LHCN-M2 (cell line): Measurements from ENCODE around the gene RPS3. TPM values are rescaled to one million over a fixed set of nuclear protein-coding genes. Genes with fewer than 3 reads are reported as not detected.

Source experiments
- DNase-seq: peaks from one replicate; pipeline ENCODE4 v3.0.0-alpha.2; 2012; ENCODE audit warnings: low read depth
- total RNA-seq: library from RNA; depleted of rRNA; stranded (reverse); fragments of >200 nt; gene quantifications from 2 replicates; pipeline ENCODE4 v1.2.3, GENCODE V29; 2014

Gene RPS3
- total RNA-seq, 1 experiment from 2014 or later, result 996 TPM

DNA sequence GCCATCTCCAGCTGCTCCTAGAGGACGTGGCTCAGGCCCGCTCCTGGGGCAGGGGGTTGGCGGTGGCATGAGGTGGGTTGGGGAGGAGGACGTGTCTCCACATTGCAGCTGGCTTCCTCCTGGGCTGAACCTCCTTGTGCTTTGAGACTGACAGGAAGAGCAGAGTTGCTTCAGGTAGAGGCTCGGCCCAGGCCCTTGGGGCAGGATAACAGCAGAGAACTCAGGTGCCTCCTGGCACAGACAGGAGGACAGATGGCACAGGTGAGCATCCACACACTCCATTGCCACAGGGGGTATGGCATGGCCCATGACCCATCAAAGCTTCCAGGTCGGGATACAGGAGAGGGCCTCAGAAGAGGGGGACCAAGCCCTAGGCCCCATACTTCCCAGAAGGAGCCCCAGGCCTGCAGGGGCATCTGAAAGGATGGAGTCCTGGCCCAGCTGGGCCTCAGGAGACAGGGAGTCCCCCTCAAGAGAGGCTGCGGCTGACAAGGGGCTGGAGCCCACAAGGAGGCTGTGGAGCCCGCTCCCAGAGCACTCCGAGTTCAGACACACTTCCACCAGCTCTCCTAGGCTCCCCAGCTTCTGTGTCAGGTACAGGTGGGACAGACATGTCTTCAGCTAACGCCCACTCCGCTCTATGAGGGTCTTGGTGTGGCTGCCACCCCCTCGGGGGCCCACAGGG, 35.7 kb downstream of the RPS3 start:
- no peak for DNase-seq

DNA sequence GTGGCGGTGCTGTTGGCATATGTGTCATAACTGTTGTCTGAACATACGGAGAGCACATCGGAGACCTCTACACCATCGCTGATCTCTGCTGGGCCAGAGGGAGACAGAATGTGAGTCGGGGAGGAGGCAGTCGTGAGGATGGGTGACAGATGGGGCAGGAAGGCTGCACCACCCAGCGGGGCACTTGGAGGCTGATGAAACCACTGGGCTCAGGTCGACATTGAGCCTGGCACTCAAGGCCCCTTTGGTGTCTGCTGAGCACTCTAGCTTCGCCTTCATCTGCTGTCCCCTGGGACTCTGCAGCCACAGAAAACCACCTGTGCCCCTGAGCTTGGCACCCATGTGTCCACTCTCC, 36.2 kb downstream of the RPS3 start:
- no peak for DNase-seq

DNA sequence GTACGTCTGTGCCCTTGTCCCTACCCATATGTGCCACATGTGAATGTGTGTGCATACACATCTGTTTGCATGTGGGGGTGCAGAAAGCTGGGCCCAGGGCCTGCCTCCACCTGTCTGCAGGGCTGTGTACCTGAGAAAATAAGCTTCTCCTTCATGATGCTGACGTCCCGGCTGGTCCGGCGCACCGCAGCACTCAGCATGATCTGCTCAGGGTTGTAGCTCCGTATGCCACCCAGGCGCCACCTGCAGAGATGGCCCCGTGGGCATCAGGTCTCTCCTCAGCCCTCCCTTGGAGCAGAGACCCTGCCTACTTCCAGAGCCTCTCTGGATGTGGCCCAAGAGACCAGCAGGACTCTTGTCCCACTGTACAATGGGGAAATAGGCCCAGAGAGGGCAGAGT, 37.5 kb downstream of the RPS3 start:
- no peak for DNase-seq

DNA sequence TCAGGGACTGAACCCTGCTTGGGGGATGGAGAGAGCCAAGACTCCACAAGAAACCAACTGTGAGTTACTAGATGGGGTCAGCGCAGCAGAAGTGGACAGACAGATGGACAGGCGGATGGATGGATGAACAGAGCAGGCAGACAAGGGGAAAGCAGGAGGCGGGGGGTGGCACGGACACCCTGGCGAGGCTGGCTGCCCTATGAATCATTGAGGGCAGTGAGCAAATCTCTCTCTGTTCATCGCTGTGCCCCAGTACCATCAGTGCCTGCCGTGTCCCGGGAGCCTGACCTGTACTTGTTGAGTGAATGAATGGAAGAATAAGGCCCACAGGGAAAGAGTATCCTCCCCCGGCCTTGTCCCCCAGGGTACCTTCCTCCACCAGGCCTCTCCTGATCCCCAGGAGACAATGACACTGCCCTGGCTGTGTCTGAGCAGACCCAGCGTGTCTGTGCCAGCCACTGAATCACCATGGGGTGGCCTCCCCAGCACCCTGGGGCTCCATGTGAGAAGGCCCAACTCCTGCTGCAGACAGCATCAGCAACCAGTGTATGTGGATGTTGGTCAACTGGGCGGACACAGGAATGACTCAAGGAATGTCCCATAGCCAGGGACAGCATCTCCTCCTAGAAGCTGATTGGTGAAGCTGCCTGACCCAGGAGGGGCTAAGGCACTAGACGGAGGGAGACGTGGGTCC, 38.8 kb downstream of the RPS3 start:
- DNase-seq, result no peak

DNA sequence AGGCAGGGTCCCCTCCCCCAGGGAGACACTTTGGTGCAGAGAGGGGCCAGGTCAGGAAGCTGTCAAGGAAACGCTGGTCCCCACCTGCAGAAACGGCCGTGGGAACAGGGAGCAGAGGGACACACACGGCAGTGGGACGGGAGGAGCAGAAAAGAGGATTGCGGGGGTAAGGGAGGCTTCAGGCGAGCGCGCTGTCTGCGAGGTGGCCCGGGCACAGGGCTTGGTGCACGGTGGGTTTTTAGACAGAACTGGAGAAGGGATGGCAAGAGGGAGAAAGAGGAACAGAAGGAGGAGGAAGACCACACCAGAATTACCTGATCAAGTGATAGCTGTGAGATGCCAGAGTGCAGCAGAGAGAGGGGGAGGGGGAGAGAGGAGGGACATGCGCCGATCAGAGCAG, 39.7 kb downstream of the RPS3 start:
- DNase-seq, result no peak

DNA sequence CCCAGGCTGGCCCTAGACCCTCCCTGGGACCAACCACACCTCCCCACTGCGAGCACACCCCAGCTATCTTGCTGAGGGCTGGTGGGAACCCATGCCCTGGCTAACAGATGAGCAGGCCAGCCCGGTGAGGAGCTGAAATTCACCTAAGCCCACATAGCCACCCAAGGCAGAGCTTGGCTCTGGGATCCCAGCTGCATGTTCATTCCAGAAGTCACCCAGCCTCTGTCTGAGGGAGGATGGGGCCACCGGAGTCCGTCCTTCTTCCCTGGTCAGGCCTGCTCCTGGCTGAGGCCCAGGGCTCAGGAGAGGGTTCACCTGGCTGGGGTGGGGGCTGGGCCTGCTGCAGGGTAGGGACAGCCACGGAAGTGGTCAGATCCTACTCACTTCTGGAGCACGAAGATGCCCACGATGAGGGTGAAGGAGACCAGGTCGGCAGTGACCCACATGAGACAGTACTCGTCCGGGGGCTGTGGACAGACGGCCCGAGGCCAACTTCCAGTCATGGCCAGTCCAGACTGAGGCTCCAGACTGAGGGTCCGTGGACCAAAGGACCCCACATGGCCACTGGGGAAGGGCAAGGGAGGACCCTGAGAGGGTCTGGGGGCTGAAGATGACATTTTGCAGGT, 40.3 kb downstream of the RPS3 start:
- DNase-seq, result no peak

DNA sequence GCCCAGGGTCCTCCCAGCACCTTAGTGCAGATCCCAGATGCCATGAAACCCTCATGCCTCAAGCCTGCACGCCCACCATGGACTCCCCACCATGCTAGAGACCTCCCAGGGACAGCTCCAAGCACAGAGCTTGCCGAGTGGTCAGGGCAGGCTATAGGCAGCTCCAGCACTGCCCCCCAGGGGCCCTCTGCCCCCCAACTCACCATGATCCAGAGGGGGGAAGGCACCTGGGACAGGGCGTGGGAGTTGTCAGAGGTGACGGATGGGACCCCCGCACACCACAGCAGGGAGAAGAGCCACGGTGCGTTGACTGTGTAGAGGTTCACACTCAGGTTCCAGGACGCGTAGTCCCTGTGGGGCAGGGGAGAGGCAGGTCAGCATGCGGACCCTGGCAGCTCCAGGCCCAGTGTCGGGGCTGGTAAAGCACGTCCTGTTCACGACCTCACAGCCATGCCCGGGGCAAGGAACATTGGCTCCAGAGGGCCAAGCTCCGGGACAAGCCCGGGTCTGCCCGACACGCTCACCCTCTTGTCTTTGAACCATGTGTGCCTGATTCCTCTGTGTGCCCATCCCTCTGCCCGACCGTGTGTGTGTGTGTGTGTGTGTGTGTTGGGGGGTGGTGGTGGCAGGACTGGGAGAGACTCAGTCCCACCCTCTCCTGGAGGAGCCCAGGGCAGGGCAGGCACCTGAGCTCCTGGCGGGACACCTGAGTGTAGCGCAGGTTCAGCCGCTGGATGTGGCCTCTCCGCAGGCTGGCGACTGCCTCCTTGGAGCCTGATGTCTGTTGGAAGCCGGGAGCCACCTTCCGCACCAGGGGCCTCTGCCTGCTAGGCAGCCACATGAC, 41.9 kb downstream of the RPS3 start:
- DNase-seq, result no peak

DNA sequence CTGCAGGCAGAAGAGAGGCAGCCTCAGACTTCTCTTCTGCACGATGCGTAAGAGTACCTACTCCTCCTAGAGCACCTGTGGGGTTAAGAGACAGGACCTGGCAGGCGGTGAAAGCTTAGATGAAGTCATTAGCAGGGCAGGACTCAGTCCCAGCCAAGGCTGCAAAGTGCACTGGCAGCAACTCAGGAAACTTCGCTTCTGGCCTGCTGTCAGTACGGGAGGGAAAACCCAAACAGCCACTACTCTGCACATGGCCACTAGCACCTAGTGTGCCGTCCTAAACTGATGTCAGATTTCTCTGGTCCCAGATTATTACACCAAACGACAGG, 42.5 kb downstream of the RPS3 start:
- DNase-seq, result no peak

DNA sequence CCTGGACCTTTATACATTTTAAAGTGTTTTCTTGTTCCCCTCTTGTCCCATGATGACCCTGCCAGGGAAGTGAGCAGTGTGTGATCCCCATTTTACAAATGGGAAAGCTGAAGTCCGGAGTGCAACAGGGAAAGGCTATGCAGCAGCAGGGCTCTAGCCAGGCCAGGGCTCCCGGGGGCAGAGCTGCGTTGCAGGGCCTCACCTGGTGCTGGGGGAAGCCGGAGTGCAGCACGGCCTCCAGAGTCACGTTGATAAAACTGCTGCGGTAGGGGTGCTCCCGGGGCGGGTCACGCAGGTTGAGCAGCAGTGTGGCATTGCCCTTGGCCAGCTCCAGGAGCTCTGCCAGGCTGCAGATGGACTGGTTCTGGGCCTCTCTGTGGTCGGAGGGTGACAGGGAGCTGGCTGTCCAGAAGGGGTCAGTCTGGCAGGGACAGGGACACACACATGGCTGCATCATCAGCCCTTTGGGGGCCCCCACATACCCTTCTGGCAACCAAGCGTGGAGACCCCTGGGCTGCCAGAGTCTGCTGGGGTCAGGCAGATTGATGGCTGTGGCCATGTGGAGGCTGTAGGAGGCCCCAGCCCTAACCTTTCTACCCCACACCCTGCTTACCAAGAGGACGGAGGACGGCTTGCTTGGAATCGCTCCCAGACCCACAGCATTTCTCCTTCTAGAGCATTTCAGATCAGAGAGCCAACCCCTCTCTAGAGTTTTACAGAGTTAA, 43.0 kb downstream of the RPS3 start:
- DNase-seq, result no peak

DNA sequence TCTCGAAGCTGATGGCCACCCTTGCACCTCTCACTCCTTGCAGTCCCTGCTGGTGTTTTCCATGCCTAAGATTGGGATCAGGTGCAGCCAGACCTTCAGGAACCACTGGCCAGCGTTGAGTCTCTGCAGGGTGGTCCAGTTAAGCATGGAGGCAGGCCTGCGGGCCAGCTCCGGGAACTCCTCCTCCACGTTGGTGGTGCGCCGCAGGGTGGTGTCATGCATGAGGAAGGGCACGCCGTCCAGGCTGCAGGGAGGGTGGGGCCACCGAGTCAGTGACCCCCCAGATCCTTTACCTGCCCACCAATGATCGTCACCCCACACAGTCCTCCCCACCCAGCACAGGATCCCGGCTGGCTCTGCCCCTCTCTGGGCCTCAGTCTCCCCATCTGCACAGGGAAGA, 43.7 kb downstream of the RPS3 start:
- DNase-seq, result no peak

DNA sequence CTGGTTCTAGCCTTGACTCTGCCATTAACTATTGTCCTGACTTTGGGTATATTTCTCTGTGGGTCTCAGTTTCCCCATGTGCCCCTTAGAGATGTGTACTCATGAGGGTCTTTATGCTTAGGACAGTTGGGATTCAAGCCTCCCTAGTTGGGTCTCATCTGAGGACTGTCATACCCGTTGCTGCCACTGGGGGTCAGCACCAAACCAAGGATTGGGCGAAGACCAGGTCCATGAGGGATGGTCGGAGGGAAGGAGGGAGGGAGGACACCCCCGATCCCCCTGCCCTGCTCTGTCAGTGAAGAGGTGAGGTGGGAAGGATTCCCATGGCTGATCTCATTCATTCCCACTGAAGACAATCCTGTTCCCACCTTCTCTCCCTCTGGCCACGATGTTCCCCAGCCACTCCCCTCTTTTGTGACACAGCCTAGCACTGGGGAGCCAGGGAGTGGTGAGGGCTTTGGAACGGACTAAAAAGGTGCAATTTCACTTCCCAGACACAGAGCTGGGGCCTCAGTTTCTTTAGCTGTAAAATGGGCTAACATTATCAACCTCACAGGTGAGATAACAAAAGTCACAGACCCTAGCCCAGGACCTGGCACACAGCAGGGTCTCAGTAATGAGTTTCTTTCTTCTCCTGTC, 46.1 kb downstream of the RPS3 start:
- DNase-seq, result peak; percentile 34

DNA sequence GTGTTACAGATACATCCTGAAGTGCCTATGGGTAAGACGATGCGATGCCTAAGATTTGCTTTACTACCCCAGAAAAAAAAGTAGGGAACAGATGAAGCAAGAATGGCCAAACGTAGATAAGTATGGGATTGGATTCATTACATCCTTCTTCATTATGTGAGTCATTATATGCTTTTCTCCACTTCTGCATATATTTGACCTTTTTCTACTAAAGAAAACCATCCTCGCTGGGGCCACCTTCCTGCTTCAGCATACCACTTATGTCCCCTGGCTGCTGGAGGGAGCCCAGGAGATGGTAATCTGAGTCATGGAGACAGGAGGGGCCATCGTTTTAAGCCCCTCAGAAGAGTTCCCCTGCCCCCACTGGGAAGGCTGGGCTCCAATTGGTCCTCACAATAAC, 48.1 kb downstream of the RPS3 start:
- no peak for DNase-seq

DNA sequence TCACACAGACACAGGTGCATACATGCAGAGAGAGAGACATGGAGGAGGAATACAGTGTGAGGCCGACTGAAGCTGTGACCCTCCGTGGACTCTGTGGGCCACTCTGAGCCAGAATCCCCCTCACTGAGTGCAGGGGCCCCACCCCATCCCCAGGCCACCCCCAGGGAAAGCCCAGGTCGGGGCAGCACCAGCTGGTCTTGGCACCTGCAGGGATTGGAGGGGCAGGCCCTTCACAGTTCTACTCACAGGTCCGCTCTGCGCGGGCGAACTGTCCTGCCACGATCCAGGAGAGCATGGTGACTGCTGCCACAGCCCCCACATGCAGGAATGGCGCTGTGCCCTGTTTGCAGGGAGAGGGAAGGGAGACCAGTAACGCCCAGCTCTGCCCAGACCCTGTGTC, 50.0 kb downstream of the RPS3 start:
- no peak for DNase-seq

DNA sequence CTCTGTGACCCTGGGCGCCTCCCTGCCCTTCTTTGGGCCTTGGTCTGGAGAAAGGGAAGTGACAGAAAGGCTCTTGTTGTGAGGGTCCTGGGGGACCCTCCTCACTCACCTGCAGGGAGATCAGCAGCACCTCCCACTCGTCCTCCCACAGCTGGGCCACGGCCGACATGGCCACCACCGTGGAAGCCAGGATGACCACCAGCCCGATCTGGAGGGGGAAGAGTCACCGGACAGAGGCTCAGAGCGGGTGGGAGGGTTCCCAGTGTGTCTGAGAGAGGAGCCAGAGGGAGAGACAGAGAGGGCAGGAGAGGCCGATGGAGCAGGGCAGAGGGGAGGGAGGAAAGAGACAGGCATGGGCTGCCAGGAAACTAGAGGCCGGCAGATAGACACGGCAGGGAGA, 50.5 kb downstream of the RPS3 start:
- DNase-seq, result no peak

DNA sequence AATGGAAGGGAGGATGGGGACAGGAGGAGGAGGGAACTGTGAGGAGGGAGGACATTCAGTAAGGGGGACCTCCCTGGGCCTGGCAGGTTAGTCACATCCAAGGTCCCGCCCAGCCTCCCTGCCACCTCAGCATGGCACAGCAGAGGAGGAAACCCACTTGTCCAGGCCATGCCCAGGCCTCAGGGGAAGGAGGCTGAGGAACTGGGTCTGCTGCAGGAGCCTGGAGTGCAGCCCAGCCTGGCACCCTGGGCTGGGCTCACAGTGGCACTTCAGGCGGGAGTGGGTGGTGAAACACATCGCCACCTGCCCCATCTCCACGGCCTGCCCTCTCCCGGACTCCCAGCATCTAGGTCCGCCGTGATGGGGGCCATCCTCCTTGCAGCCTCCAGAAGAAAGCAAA, 50.9 kb downstream of the RPS3 start:
- no peak for DNase-seq

DNA sequence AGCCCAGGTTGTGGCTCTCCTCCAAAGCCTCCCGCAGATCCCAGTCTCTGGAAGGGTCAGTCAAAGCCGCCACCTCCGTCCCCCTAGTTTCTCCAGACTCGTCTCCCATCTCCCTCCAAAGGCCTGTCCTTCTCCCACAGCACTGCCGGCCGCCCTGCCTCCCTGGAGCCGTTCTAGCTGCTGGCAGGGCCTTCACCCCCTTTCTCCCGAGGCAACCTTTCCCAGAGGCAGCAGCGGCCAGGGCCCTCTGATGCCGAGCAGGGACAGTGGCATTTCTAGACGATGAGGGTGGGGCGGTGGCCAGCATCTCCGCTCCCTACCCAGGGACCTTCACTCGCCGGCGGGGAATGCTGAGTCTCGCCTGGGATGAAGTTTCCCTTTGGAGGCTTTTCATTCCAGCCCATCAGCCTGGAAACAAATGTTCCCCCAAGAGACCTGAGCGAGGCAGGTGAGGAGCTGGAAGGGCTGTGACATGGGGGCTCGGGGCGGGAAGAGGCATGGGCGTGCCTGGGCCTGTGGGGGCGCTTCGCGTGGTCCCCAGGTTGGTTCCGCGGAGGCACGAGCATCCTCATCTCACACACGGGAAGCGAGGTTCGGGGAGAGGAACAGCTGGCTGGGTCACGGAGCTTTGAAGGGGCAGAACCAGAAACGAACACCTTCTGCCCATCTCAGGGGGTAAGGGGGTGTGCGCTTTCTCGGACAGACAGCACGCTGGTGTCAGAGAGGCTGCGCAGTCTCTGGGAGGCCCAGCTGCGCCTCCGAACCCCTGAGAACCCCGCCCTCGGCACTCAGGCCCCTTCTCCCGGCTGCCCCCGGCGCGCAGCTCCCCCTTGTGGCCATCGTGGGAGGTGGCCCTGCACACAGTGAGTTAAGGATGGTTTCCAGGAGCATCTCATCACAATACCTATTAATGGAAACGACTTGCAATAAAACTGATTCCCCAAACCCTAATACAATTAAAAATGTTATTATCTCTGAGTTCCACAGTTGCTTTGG, 51.8 kb downstream of the RPS3 start:
- DNase-seq, result no peak

DNA sequence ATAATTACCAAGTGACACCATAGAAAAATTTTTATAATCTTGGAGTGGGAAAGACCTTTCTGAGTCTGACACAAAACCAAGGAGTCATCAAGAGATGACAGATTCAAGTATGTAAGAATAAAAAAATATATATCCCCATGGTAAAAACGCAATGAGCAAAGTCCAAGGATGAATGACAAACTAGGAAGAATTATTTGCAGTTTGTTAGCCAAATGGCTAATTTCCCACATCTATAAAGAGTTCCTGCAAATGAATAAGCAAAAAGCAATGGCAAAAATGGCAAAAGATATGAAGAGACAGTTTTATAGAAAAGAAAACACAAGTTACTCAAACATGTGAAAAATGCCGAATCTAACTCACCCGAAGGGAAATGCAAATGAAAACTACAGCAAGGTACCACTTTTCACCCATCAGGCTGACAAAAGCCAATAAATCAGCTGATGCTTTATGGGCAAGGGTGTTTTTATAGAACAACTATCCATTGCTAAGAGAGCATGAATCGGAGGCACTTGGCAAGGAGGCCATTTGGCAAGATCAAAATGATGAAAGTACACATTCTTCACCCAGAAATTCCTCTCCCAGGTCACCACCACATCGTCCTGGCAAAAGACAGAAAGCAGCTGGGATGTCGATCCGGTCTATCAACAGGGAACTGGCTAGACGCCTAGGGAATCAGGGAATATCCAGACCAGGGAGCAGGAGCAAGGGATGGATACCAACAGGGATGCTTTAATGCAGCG, 54.8 kb downstream of the RPS3 start:
- peak; percentile 59 for DNase-seq

DNA sequence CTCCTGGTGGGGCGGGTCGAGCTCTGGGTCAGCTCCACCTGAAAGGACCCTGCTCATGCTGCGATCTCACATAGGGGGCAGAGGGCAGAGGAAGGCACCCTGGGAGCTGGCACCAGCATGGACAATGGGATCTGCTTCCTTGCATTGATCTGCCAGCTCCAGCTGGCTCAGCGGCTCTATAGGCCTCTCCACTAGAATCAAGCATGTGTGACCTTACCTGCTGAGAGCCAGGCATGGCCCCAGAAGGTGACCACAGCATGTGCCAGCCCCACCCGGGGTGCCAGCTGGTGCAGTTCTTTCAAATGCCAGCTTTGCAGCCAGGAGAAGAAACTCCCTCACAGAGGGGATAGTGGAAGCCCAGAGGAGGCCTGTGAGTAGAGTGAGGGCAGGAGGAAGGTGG, 55.7 kb downstream of the RPS3 start:
- DNase-seq, result no peak
